Measurements from ENCODE around the gene ITPR3.

- TF ChIP-seq, protein P1, sequence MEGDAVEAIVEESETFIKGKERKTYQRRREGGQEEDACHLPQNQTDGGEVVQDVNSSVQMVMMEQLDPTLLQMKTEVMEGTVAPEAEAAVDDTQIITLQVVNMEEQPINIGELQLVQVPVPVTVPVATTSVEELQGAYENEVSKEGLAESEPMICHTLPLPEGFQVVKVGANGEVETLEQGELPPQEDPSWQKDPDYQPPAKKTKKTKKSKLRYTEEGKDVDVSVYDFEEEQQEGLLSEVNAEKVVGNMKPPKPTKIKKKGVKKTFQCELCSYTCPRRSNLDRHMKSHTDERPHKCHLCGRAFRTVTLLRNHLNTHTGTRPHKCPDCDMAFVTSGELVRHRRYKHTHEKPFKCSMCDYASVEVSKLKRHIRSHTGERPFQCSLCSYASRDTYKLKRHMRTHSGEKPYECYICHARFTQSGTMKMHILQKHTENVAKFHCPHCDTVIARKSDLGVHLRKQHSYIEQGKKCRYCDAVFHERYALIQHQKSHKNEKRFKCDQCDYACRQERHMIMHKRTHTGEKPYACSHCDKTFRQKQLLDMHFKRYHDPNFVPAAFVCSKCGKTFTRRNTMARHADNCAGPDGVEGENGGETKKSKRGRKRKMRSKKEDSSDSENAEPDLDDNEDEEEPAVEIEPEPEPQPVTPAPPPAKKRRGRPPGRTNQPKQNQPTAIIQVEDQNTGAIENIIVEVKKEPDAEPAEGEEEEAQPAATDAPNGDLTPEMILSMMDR (IDR thresholded peaks at IDR 0.05), result no peak
- peak; percentile 65 for TF ChIP-seq POLR2A (IDR thresholded peaks at IDR 0.05)
These were observed 728 bp downstream of the ITPR3 start for GRCh38 chr6:33621711-33622388.

All from transverse colon (tissue), 3 donors.